HG02943 (cell line): ENCODE data around the gene GMDS.

ENCODE experiments used
- ATAC-seq: cut with Tn5 transposase; IDR thresholded peaks from one replicate; pipeline ENCODE4 v1.9.1; 2021; ENCODE audit warnings: mild to moderate bottlenecking, low read depth, moderate library complexity; ENCODE audit not compliant: unreplicated experiment

The GMDS gene

GRCh38 chr6:2141644-2142290 lies 103.6 kb downstream of the GMDS start:
- no peak for ATAC-seq

GRCh38 chr6:2140438-2141128 lies 104.8 kb downstream of the GMDS start:
- no peak for ATAC-seq

- no peak for ATAC-seq
These were observed 110.0 kb downstream of the GMDS start for GRCh38 chr6:2135401-2135800.

- no peak for ATAC-seq
These were observed 110.9 kb downstream of the GMDS start for GRCh38 chr6:2134554-2134953.

GRCh38 chr6:2133716-2134310 lies 111.6 kb downstream of the GMDS start:
- no peak for ATAC-seq

GRCh38 chr6:2132916-2133315 lies 112.5 kb downstream of the GMDS start:
- no peak for ATAC-seq

GRCh38 chr6:2132416-2132815 lies 113.0 kb downstream of the GMDS start:
- ATAC-seq: no peak

GRCh38 chr6:2129182-2129621 lies 116.2 kb downstream of the GMDS start:
- no peak for ATAC-seq

GRCh38 chr6:2127484-2127911 lies 117.9 kb downstream of the GMDS start:
- no peak for ATAC-seq

- no peak for ATAC-seq
These were observed 119.1 kb downstream of the GMDS start for GRCh38 chr6:2126351-2126750.

GRCh38 chr6:2125158-2125557 lies 120.2 kb downstream of the GMDS start:
- no peak for ATAC-seq

GRCh38 chr6:2124260-2124709 lies 121.1 kb downstream of the GMDS start:
- ATAC-seq: no peak

GRCh38 chr6:2120912-2121311 lies 124.5 kb downstream of the GMDS start:
- no peak for ATAC-seq

GRCh38 chr6:2119275-2119674 lies 126.1 kb downstream of the GMDS start:
- ATAC-seq: no peak

GRCh38 chr6:2118136-2118535 lies 127.3 kb downstream of the GMDS start:
- ATAC-seq: no peak

- ATAC-seq: no peak
These were observed 128.0 kb downstream of the GMDS start for GRCh38 chr6:2117447-2117846.

- no peak for ATAC-seq
These were observed 128.9 kb downstream of the GMDS start for GRCh38 chr6:2116496-2116895.

- no peak for ATAC-seq
These were observed 131.3 kb downstream of the GMDS start for GRCh38 chr6:2114100-2114499.

- ATAC-seq: no peak
These were observed 134.2 kb downstream of the GMDS start for GRCh38 chr6:2111162-2111677.

GRCh38 chr6:2110504-2110903 lies 134.9 kb downstream of the GMDS start:
- no peak for ATAC-seq

- ATAC-seq: no peak
These were observed 135.6 kb downstream of the GMDS start for GRCh38 chr6:2109796-2110195.
